ENCODE results near the gene FAM219A.

Gene FAM219A

GRCh38 chr9:34458013-34458958 lies at the start of gene FAM219A, which contains the start of gene DNAI1:
Gene FAM219A, minus strand, starts transcription at chr9:34458570. Its CDS starts 307 bp downstream, at chr9:34458263.
Gene DNAI1, plus strand, starts transcription at chr9:34458805. Its CDS starts 201 bp downstream, at chr9:34459006.
- peak; percentile 99 for DNase-seq (ENCODE audit: low spot score)

GRCh38 chr9:34507966-34508365 lies 49.6 kb upstream of the FAM219A start:
- no peak for DNase-seq (ENCODE audit: low spot score)

- no peak for DNase-seq (ENCODE audit: low spot score)
Observed at GRCh38 chr9:34507556-34507955, 49.2 kb upstream of the FAM219A start.

- DNase-seq (ENCODE audit: low spot score), result no peak
Observed at GRCh38 chr9:34506623-34507022, 48.3 kb upstream of the FAM219A start.

GRCh38 chr9:34505370-34506120 lies 47.2 kb upstream of the FAM219A start:
- no peak for DNase-seq (ENCODE audit: low spot score)

GRCh38 chr9:34503406-34503805 lies 45.0 kb upstream of the FAM219A start:
- no peak for DNase-seq (ENCODE audit: low spot score)

- DNase-seq (ENCODE audit: low spot score), result no peak
Observed at GRCh38 chr9:34502891-34503290, 44.5 kb upstream of the FAM219A start.

- DNase-seq (ENCODE audit: low spot score), result no peak
Observed at GRCh38 chr9:34502471-34502870, 44.1 kb upstream of the FAM219A start.

GRCh38 chr9:34501889-34502425 lies 43.6 kb upstream of the FAM219A start:
- no peak for DNase-seq (ENCODE audit: low spot score)

GRCh38 chr9:34501372-34501771 lies 43.0 kb upstream of the FAM219A start:
- no peak for DNase-seq (ENCODE audit: low spot score)

GRCh38 chr9:34500623-34501267 lies 42.4 kb upstream of the FAM219A start:
- DNase-seq (ENCODE audit: low spot score), result peak; percentile 77

- DNase-seq (ENCODE audit: low spot score), result no peak
Observed at GRCh38 chr9:34499076-34499475, 40.7 kb upstream of the FAM219A start.

- no peak for DNase-seq (ENCODE audit: low spot score)
Observed at GRCh38 chr9:34498553-34498952, 40.2 kb upstream of the FAM219A start.

- no peak for DNase-seq (ENCODE audit: low spot score)
Observed at GRCh38 chr9:34496149-34496712, 37.9 kb upstream of the FAM219A start.

GRCh38 chr9:34493972-34494535 lies 35.7 kb upstream of the FAM219A start:
- peak; percentile 25 for DNase-seq (ENCODE audit: low spot score)

GRCh38 chr9:34492051-34492450 lies 33.7 kb upstream of the FAM219A start:
- no peak for DNase-seq (ENCODE audit: low spot score)

GRCh38 chr9:34491596-34491995 lies 33.2 kb upstream of the FAM219A start:
- DNase-seq (ENCODE audit: low spot score), result no peak

GRCh38 chr9:34490760-34491159 lies 32.4 kb upstream of the FAM219A start:
- DNase-seq (ENCODE audit: low spot score), result no peak

GRCh38 chr9:34490360-34490759 lies 32.0 kb upstream of the FAM219A start:
- no peak for DNase-seq (ENCODE audit: low spot score)

GRCh38 chr9:34486572-34486971 lies 28.2 kb upstream of the FAM219A start:
- DNase-seq (ENCODE audit: low spot score), result no peak

GRCh38 chr9:34485822-34486221 lies 27.5 kb upstream of the FAM219A start:
- no peak for DNase-seq (ENCODE audit: low spot score)
